GM21528 (cell line): ENCODE measurements around the gene HOXA5.

Experiments used
- ATAC-seq: cut with Tn5 transposase; IDR thresholded peaks from one replicate; pipeline ENCODE4 v1.9.1; 2021; ENCODE audit warnings: mild to moderate bottlenecking, moderate library complexity; ENCODE audit not compliant: unreplicated experiment, low FRiP score

The HOXA5 gene

GRCh38 chr7:27143023-27143949 is at the start of gene HOXA5:
Gene HOXA5, minus strand, starts transcription at chr7:27143681. Its CDS starts 74 bp downstream, at chr7:27143607.
- no peak for ATAC-seq

- ATAC-seq, result no peak
These were observed 49.3 kb upstream of the HOXA5 start for GRCh38 chr7:27192546-27193334.

DNA sequence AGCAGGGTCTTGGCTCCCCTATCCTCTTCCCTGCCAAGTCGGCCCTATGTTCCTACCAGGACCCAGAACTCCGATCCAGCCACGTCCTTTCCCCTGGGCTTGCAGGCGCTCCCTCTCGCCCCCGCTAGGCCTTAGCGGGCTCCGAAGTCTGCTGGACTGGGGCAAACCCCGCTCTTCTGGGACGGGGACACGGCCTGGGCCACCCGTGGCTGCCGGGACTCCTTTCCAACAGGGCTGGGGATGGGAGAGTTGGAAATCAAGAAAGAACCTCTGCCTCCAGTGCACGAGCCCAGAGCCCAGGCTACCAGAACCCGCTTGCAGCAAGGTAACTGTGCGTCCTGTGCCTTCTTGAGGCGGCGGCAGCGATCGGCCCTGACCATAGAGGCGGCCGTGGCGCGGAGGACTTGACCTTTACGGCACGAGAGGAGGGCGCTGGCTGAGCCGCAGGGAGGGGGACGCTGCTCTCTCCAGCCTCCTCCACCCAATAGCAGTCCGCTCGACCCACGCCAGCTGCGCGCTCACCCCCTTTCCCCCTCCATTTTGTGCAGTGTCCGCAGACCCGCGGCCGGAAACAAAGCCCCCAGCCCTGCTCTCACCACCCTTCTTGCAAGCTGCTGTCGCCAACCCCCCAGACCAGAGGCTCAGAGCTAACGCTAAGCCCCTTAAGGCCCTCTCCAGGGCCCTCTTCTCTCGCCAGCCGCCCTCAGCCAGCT is 48.5 kb upstream of the HOXA5 start:
- ATAC-seq, result no peak

- ATAC-seq, result no peak
These were observed 47.8 kb upstream of the HOXA5 start for GRCh38 chr7:27191161-27191731.

DNA sequence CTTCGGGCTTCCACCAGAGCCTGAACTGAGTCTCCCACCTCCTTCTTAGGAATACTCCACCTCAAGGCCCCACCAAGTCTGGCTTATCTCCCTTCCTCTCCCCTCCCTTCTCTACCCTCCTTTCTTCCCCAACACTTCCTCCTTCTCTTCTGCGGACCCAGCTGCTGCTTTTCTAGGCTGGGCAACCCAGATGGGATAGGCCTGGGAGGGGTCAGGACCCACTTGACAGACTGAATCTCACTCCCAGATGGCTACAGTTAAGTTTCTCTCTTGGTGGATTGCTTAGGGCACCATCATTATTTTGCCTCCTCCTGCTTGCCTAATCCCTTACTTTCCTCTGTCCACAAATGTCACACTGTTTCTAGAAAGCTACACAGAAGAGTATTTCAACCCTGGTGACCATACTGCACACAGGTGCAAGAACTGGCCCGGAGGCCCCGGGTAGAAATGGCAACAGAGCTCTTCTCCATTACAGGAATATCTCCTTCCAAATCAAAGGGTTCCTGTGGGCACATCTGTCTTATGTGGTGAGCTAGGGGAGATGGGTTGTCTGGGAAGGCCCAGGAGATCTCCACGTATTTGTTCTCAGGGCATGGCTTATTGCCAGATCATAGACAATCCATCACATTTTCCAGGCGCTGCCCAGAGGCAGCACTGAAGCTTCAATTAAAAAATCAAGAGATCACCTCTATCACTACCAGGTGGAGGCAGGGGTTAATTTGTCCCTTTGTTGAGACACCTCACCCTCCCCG is 46.7 kb upstream of the HOXA5 start:
- ATAC-seq, result no peak

DNA sequence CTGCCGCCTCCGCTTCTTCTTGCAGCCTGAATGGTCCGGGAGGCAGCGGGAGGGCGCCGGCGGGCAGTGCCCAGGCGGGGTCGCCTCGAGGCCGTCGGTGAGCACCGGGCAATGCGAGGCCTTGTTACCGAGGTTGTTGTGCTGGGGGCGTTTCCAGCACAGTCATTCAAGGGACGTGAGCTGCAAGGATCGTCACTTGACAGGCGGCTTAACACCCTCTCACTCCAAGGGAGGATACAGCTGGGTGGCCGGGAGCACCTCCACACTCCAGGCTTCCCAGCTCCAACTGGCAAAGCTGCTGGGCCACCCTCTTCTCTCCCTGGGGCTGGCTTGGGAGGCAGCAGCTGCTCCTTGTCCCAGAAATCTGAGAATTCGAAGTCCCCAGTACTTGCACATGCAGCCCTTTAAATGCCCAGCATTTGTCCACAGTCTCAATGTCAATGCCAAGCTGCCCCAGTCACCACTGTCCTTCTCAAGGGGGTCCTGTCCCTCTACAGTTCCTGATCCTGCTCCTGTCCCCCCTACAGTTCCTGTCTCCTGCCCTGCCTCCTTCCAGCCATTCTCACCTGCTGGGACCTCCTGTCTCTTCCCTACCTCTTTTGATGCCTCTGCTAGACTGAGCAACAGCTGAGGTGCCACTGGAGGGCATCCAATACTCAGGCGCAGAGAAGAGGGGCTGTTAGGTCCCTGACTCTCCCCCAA is 46.0 kb upstream of the HOXA5 start:
- ATAC-seq, result no peak

DNA sequence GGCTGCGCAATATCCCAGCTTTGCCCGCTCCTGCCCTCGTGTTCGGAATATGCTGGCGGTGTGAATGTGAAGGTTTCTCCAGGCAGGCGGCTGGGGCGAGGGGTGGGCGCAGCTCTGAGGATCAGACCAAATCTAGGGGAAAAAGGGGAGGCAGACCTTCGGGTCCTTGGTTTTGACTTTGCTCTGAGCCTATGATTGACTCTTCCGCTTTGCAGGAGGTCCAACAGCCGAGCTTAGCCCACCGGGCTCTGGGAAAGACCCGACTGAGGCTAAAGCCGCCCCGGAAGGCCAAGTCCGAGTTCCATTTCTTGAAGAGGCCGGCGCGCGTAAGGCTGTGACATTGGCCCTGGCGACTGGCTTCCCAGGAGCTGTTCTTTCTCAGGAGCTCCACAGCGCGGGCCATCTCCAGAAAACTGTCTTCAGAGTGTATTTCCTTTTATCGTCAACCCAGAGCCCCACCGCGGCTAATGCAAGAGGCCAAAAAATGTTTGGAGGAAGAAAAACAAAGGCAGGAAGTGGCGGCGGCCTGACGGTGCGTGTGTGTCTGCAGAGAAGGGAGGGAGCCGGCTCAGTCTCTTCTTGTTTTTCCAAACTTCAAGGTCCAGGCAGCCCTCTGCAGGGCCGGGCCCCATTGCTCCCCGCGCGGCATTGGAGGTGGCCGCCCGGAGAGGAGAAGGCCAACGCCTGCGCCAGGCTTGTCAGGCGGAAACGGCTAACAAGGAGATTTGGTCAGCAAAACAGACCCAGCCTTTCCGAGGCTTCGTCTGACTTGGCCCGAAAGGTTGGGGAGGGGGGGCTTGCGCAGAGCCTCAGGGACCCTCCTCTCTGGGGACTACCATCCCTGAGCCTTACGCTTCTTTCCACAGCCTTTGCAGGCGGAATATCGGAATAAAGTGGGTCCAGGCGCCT is 45.2 kb upstream of the HOXA5 start:
- no peak for ATAC-seq

- ATAC-seq, result no peak
These were observed 44.2 kb upstream of the HOXA5 start for GRCh38 chr7:27187475-27188385.

DNA sequence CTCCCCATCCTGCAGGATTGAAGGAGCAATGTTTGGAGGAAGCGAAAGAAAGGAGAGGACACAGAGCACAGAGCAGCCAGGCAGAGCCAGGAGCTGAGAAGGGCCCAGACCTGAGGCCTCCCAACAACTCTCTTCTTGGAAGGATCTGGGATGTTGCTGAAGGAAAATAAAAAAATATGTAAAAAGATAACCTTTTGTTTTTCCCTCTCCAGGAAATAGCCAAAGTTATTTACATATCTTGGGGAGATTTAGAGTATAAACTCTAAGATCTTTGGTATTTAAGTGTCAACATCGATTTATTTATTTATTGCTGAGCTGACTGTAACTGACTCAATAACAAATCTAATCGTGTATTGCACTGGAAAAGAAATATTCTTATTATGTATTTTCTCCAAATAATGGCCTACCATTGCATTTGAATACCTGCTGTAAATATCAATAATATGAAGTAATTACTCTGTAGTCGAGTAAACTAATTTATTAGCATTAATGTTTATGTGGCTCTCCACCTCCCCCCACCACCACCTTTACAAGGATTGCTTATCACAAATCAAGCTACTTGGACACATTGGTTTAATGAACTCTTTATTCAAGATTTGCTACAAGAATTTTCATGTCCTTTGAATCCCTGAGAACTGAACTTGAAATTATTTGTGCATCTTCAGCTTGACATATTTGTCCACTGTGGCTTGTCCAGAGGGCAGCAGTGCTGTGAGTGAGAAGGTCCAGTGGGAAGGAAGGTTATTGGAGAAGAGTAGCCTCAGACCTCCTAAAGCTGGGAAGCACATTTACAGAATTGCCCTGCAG is 43.4 kb upstream of the HOXA5 start:
- no peak for ATAC-seq

DNA sequence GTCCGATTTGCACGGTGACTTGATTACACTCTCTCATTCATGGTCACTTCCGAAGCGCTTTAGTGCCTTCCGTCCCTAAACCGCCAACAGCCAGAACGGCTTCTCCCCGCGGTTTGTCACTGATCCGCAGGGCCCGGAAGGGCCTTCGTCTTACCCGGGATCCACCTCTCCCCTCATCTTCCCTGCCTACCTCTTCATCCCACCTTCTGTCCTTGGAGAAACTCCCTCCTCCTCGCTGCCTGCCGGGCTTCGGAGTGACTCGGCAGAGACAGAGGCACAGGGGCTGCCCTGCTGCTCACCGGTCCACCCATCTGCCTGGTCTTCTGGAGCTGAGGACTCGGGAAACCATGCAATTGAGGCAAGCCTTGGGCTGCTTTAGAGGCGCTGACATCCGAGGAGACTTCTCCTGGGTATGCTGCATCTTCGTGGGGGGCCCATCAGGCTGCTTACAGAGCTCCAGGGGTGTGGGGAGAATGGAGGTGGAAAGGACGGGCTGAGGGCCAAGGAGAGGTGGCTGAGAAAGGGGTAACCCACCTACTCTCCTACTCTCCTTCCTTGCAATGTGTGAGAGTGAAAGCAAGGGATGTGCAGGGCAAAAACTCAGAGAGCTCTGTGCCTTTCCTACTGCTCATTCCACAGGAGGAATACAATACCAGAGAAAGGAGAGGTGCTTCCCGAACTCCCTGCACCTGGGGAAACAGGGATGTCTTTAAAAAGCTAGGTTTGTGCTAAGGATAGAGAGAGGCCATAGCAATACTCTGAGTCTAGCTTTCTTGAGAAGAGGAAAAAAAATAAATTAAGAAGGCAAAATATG is 42.6 kb upstream of the HOXA5 start:
- no peak for ATAC-seq

DNA sequence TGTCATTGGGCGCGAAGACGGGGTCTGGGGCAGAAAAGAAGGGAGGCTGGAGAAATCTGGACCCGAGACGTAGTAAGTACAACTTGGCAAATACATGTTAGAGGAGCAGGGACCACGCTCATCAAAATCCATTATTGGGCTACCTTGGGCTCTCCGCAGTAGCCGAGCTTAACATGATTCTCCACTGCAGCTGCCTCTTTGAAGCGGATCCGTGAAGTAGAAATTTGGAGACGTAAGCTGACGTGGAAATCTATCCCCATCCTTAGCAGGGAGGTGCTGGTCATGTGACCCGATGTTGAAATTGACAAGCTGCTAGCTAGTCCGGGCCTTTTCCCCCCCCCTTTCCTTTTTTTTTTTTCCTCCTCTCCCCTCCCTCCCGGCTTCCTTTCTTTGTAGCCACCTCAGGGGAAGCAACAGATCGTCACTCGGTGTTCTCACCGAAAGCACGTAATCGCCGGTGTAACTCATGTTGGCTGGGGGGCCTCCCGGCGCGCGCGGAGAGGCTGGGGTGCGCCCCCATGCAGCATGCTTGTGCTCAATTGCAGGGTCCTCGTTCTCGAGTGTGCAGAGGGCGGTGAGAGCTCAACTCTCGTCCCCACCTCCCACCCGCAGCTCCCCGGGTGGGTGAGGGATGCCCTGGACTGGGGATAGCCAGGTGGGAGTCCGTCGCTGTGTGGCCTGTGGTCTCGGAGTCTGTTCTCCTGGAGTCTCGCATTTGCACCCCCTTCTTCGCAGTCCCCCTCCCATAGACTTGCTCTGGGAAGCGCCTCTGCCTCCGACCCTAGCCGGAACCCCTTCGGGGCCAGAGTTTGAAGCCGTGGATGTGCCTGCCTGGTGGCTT is 41.8 kb upstream of the HOXA5 start, which contains the start of gene HOXA11:
Gene HOXA11, minus strand, starts transcription at position 220 of the 841 bp plus-strand sequence. Its CDS starts 88 bp downstream, at position 132.
- ATAC-seq, result no peak

DNA sequence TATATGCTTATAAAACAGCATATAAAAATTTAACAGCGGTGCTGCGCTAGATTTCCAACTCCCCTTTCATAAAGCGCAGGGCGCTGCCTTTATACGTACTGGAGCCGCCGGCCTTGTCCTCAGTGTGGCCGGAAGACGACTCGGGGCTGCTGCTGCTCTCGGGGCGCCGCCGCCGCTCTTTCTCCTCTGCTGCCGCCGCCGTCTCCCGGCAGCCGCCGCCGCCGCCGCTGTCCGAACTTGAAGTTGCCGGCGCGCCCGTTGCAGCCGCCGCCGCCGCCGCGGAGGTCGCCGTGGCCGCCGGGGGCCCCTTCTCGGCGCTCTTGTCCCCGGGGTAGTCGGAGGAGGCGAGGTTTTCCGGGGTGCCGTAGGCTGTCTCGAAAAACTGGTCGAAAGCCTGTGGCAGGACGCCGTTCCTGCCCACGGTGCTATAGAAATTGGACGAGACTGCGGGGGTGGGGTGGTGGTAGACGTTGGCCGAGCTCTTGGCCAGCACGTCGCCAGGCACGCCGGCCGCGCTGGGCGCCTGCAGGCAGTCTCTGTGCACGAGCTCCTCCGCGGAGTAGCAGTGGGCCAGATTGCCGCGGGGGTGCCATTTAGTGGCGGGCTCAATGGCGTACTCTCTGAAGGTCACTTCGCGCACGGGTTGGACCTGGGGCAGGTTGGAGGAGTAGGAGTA is 41.0 kb upstream of the HOXA5 start:
- ATAC-seq, result no peak

DNA sequence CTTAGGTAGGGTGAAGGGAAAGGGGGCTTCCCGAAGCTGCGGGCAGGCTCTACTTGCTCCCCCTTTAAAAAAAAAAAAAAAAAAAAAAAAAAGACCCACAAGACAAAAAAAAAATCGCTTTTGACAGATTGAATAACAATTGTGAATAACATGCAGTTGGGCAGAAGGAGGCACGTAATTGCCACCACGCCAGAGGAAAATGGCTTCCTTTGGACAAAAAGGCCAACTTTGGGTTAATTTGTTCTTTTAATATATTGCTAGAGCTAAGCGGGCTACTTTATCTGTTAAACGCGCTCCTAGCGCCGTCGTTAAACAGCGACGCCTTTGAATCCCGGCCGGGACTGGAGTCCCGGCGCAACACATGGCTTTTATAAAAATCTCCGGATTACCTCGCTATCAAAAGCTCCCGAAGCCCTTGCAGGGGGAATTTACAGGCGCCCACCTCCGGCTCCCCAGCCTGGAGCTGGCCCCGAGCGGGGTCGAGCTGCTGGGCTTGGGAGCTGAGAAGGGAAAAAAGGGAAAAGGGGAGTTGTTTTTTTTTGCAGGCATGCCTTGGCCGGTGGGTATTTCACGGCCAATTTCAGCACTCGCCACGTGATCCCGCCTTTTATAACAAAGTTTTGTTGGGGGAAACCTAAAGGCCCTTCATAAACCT is 40.3 kb upstream of the HOXA5 start:
- ATAC-seq, result no peak
